H7 (cell line): Measurements from ENCODE around the gene LRBA. TPM values are rescaled to one million over a fixed set of nuclear protein-coding genes. Genes with fewer than 3 reads are reported as not detected.

ENCODE experiments used
- DNase-seq: peaks from one replicate; pipeline ENCODE4 v3.0.0; 2012
- H3K27me3 ChIP-seq: 2 replicates; pipeline ENCODE4 v1.6.0; 2011; ENCODE audit warnings: mild to moderate bottlenecking, low read length; ENCODE audit not compliant: control insufficient read depth, insufficient read depth
- H3K36me3 ChIP-seq: replicated peaks from 2 replicates; pipeline ENCODE4 v1.5.1; 2011; ENCODE audit warnings: low read length; ENCODE audit not compliant: control insufficient read depth, insufficient read depth
- H3K4me3 ChIP-seq: 2 replicates; pipeline ENCODE4 v1.5.1; 2011; ENCODE audit warnings: low read depth, mild to moderate bottlenecking, control low read depth, low read length, moderate library complexity; ENCODE audit not compliant: insufficient read depth
- total RNA-seq: library from RNA; depleted of rRNA; stranded (reverse); fragments of >200 nt; shearing (Covaris generic); gene quantifications from 2 replicates; pipeline ENCODE4 v1.2.3, GENCODE V29; 2014

Gene LRBA
- total RNA-seq, 1 experiment from 2014 or later: 47.3 TPM

DNA sequence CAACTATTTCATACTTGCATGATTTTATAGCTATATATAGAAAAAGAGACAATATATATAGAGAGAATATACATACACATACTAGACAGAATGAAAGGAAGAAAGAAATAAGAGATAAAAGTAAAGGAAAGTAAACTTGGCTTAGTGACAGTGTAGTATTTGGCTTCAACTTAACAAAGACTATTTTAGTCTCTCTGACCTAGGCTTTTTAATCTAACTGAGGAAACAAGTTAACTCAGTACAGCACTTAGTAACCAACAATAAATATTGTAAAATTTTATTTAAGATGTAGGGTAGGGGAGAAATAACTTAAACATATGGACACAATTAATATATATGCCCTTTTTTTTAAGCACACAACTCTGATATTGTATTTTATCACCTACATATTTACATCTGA lies 682.1 kb downstream of the LRBA start:
- H3K4me3 ChIP-seq: no peak overlapping the region
- no peak for DNase-seq
- no peaks in the 10 kb centered on the region for H3K36me3 ChIP-seq
- H3K27me3 ChIP-seq: no peaks in the 10 kb centered on the region

DNA sequence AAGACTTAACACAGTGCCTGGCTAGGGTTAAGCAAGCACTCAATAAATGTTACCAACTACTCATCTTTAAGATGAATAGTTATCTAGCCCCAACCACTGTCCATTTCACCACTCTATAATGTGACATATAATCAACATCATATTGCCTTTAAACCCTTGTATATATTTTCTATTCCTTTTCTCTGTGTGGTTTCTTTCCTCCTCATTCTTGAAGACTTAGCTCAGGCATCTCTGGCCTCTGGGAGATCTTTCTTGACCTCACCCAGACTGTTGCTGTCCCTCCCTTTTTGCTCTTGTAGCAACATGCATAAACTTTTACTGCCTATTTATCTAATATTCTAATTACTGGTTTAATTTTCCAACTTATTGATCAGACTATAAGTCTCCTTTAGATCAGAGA lies 683.0 kb downstream of the LRBA start:
- DNase-seq: no peak
- Histone ChIP-seq H3K4me3 (no peak overlapping the region), H3K36me3 (no peaks in the 10 kb centered on the region), H3K27me3 (no peaks in the 10 kb centered on the region)

DNA sequence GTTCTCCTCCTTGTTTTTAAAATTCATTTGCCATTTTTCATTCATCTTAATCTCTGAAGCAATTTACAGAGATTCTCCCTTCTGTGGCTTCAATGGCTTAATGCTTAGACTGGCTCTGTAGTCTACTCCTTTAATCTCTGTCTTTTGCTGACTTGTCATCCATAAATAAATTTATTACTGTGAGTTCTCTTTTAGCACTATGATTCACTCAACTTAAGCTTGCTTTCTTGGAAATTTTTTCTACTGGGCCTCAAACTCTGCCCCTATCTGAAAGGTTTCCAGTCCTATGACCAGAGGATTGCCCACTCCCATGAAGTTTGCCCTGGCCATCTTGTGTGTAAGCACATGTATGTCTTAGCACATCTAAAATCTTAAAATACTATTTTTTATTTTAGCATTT lies 685.7 kb downstream of the LRBA start:
- DNase-seq: no peak
- H3K27me3 ChIP-seq: no peaks in the 10 kb centered on the region

GRCh38 chr4:150328496-150328895 lies 686.6 kb downstream of the LRBA start:
- H3K27me3 ChIP-seq: no peaks in the 10 kb centered on the region
- DNase-seq: no peak
- no peaks in the 10 kb centered on the region for H3K36me3 ChIP-seq

More for the DNA sequence above, 685.7 kb downstream of the LRBA start:
- Histone ChIP-seq H3K4me3 (no peak overlapping the region), H3K36me3 (no peaks in the 10 kb centered on the region)

GRCh38 chr4:150327262-150327780 lies 687.8 kb downstream of the LRBA start:
- no peaks in the 10 kb centered on the region for H3K27me3 ChIP-seq
- no peak overlapping the region for H3K4me3 ChIP-seq
- H3K36me3 ChIP-seq: no peaks in the 10 kb centered on the region
- no peak for DNase-seq

More at GRCh38 chr4:150328496-150328895, 686.6 kb downstream of the LRBA start:
- no peak overlapping the region for H3K4me3 ChIP-seq

DNA sequence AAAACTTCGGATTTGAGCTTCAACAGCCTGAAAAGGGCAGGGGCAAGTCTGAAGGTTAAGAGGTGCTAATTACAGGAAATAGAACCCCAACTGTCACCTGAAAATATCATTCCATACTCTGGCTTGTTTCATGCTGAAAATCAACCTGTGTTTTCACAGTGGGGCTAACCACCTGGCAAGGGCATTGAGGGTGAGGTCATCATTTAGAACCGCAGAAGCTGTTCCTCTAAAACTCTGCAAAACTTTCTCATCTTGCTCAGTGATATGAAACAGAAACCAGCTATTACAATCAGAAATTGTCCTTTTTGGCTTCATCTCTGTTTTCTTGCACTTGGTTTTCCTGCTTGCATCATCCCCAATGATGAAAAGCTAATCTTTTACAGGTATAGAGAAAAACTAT lies 689.2 kb downstream of the LRBA start:
- Histone ChIP-seq H3K4me3 (no peak overlapping the region), H3K36me3 (no peaks in the 10 kb centered on the region), H3K27me3 (no peaks in the 10 kb centered on the region)
- no peak for DNase-seq

GRCh38 chr4:150323406-150324325 lies 691.4 kb downstream of the LRBA start:
- Histone ChIP-seq H3K27me3 (no peaks in the 10 kb centered on the region), H3K4me3 (no peak overlapping the region), H3K36me3 (no peaks in the 10 kb centered on the region)
- DNase-seq: no peak

GRCh38 chr4:150322646-150323045 lies 692.4 kb downstream of the LRBA start:
- no peak for DNase-seq
- H3K4me3 ChIP-seq: no peak overlapping the region

DNA sequence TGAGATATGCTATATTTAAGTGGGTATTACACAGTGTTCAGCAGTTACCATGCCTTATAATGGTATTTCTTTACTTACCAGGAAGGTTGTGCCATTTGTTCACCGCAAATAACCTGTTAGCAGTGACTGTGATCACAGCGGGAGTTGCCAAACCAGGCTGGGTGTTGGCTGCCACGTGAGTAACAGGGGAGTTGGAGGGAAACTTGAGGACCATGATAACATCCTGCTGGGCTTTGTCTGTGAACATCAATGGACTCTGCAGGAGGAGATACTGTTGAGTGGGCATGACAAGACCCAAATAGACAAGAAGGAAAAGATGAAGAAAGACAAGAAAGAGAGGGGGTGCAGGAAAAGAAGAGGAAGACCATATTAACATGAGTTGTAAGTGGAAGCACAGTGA lies 694.0 kb downstream of the LRBA start:
- Histone ChIP-seq H3K36me3 (no peaks in the 10 kb centered on the region), H3K27me3 (no peaks in the 10 kb centered on the region), H3K4me3 (no peak overlapping the region)
- no peak for DNase-seq

More at GRCh38 chr4:150322646-150323045, 692.4 kb downstream of the LRBA start:
- Histone ChIP-seq H3K36me3 (no peaks in the 10 kb centered on the region), H3K27me3 (no peaks in the 10 kb centered on the region)

DNA sequence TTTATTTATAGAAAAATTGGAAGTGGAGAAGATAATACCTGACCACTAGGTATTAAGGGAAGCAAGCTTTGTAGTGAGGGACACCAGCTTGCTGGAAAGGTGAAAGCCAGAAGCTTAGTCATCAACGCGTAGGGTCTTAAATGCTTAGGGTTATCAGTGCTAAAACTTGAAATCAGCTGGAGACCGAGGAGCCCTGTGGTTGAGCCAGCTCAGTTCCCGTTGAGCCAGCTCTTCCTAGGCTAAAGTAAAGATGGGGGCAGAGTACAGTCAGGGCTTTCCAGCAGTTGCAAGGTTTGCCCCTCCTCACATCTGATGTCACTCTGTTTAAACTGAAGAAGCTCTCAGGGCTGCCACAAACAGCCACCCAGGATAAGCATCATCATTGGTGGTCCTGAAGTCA lies 696.1 kb downstream of the LRBA start:
- Histone ChIP-seq H3K4me3 (no peak overlapping the region), H3K36me3 (no peaks in the 10 kb centered on the region), H3K27me3 (no peaks in the 10 kb centered on the region)
- no peak for DNase-seq

DNA sequence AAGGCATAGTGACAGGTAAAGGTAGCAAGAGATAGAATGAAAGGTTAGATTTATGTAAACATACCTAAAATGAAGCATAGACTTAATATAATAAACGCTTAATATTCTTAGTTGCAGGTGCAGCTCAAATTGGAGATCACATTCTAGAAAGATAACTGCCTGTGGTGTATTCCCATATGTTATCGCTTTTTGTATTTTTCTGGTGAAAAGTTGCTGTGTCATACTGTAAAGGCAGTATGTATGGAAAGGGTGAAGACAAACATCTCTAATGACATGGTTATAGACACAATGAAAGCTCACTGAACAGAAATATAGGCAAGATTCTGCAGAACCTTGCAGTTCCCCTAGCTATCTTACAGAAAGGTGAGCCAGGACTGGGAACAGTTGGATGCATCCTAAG lies 696.6 kb downstream of the LRBA start:
- Histone ChIP-seq H3K36me3 (no peaks in the 10 kb centered on the region), H3K27me3 (no peaks in the 10 kb centered on the region), H3K4me3 (no peak overlapping the region)
- no peak for DNase-seq

DNA sequence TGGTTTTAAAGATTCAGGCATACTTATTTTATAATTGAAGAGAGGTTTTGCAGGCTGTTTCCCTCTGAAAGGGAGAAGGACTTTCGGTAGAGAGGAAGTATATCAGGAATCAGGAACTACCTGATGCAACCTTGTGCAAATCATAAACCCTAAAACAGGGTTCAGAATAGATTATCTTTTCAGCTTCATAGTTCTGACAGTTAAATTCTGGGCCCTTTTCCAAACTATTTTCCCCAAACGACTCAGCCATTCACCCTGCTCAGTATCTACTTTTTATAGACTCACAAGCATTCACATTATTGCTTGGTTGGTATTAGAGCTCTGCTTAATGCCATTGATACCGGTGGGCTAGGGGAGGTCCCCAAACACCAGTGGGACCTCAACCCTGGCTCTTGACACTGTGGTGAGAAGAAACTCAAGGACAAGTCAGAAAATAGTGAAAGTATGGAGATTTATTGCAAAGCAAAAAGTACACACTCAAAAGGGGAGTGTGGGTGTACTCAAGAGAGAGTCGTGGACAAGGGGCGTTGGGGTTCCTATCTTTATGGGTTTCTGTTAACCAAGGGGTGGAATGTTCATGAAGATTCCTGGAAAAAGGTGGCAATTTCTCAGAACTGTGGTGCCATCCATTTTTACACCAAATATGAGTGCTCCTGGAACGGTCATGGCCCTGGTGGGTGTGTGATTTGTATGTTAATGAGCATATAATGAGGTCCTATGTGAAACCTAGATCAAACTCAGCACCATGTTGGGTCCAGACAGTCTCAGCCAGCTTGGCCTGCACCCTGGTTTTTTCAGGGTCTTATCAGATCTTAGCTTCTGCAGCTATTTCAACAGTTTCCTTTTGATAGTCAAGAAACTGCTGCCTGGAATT lies 698.5 kb downstream of the LRBA start:
- H3K4me3 ChIP-seq: no peak overlapping the region
- DNase-seq: no peak
- H3K36me3 ChIP-seq: no peaks in the 10 kb centered on the region
- no peaks in the 10 kb centered on the region for H3K27me3 ChIP-seq

- DNase-seq: no peak
- Histone ChIP-seq H3K4me3 (no peak overlapping the region), H3K36me3 (no peaks in the 10 kb centered on the region), H3K27me3 (no peaks in the 10 kb centered on the region)
Observed at GRCh38 chr4:150315691-150316090, 699.4 kb downstream of the LRBA start.

DNA sequence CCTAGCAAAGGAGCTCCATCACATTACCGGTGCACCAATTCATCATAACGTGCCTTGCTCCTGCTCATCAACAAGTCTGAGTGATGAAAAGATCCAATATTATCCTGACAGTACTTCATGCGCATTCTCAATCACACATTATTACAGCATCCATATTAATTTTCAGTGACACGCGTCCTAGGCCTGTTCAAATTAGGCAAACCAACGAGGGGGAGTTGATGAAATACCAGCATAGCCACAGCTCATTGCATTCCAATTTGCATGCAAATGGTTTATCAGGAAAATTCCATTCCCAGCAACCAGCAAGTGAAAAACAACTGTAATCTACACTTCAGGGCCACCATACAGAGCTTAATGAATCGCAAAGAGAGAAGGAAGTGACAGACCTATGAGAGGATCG lies 699.9 kb downstream of the LRBA start:
- Histone ChIP-seq H3K4me3 (no peak overlapping the region), H3K27me3 (no peaks in the 10 kb centered on the region), H3K36me3 (no peaks in the 10 kb centered on the region)
- no peak for DNase-seq

DNA sequence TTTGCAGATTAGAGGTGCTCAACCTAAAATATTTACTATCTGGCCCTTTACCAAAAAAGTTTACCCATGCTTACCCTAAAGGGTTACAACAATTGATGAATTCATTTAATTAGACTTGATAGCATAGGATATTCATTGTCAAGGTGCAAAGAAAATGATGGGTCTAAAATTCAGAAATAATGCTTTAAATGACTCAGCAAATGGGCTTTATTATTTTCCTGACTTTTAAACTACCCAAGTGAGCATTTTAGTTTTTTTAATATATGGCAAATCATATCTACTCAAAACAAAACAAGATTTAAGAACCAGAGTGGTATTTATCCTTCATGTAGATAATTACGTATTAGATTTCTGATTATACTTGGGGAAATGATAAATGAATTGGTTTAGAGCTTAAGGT lies 701.1 kb downstream of the LRBA start:
- no peak for DNase-seq
- Histone ChIP-seq H3K36me3 (no peaks in the 10 kb centered on the region), H3K4me3 (no peak overlapping the region), H3K27me3 (no peaks in the 10 kb centered on the region)
